GM21360 (cell line): ENCODE data around the gene MRPS24.
"Not testable (repeated sequence)": the region's sequence is repeated elsewhere in the genome, so short reads cannot be mapped to it uniquely, and the experiment has no call there.

Experiments used
- ATAC-seq: cut with Tn5 transposase; IDR thresholded peaks from one replicate; pipeline ENCODE4 v1.9.1; 2021; ENCODE audit warnings: mild to moderate bottlenecking, moderate library complexity; ENCODE audit not compliant: unreplicated experiment

The MRPS24 gene

DNA sequence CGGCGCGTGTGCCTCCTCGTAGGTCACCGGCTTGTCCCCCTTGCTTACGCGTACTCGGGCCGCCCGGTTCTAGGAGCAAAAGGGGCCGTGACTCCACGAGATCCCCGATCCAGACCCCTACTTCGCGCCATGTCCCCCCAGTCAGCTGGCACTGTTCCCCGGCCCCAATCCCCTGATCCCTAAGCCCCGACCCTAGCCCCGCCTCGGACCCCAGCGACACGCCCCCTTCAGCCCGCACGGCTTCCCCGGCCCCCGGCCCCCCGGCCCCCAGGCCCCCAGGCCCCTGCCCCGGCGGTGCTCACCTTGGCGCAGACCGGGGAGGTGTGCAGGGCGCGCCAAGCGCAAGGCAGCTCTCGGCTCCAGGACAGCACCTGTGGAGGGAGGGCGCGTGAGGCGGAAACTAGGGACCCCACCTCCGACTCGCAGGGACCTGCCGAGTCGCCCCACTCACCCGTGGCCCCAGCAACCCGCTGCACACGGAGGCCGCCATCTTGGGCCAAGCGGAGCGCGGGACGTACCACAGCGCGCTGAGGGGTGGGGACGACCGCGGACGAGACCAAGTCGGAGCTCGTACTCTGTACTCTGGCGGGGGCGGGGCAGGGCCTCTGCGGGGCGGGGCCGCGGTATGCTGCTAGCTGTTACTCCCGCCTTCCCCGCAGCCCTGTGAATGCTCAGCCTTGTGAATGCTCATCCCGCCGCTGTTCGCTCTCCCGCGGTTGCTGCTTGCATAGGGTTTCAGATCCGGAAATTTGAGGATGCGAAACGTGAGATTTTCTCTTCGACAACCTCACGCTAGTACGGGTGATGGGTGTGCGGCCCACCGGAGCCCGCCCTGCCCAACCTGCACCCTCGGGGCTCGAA is at the start of gene MRPS24:
MRPS24 (minus strand) TSS at position 512 of the 861 bp plus-strand sequence; CDS start at position 490, 22 bp downstream.
- peak; percentile 82 for ATAC-seq

DNA sequence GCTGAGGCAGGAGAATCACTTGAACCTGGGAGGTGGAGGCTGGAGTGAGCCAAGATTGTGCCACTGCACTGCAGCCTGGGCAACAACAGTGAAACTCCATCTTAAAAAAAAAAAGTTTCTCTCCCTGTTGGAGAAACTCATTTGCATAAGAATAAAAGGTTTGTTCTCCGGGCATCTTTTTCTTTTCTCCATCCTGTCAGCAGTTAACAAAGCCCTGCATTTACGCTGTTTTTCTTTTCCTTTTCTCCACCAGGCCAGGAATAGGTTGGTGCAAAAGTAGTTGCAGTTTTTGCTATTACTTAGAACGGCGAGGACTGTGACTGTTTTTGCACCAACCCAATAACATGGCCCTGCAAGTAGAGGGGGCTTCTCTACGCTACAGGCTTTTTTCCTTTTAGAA is 46.6 kb upstream of the MRPS24 start:
- ATAC-seq = no peak

DNA sequence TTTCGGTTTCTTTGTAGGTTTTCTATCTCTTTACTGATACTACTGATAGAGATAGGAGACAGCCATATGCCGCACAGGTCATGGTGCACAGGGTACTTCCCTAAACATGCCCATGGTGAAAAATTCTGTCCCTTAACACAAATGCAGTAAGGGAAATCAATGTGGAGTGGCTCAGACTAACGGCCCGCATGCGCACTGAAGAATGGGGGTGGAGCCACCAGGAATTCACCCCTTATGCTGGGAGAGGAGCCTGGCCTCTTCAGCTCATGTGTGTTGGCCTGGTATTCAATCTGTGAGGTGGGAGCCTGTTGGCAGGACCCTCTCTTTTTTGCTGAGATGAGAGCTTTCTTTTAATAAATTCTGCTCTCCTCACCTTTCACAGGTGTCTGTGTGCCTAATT is 45.5 kb upstream of the MRPS24 start:
- ATAC-seq = no peak

DNA sequence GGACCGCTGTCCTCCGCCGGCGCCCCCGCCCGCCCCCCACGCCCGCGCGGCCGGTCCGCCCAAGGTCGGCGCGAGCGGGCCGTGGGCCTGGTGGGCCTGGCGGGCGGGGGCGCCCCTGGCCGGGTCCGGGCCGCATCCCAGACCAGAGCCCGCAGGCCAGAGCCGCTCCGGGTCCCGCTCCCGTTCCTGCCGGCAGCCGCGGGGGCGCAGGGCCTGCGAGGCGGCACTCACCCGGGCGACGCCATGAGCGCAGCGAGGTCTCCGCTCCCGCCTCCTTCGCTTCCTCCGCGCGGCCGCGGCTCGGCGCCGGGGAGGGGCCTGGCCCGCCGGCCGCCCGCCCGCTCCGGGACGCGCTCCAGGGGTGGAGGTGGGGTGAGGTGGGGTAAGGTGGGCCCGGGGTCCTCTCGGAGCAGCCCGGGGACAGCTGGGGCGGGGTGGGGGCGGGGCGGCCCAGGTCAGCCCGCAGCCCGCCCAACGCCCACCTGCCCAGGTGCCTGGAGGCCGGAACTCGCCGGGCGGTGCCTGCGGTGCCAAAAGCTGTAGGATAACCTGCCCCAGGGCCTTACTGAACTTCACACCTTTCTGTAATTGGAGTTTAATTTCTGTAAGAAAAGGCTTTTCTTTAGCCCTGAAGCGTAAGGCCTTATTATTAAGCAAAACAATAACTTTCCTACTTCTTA is 37.2 kb upstream of the MRPS24 start, which contains the start of gene URGCP:
URGCP (minus strand) TSS at position 266 of the 680 bp plus-strand sequence; CDS start at position 245, 21 bp downstream.
- peak; percentile 62 for ATAC-seq

DNA sequence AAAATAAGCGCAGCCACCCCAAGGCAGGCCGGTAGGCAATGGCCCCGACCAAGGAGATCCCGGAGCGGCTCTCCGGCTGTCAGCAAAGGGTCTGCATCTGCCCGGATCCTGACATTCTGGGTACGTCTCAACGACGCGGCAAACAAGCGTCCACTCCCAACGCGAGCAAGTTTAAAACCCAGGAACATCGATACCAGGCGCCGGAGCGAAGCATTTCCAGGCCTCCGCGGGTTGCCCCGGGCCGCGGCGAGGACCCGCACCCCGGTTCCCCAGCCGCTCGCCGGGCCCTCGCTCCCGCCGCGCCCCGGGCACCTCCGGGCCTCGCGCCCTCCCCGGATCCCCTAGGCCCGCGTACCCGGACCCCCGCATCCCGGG is 36.6 kb upstream of the MRPS24 start:
- ATAC-seq = peak; percentile 29

DNA sequence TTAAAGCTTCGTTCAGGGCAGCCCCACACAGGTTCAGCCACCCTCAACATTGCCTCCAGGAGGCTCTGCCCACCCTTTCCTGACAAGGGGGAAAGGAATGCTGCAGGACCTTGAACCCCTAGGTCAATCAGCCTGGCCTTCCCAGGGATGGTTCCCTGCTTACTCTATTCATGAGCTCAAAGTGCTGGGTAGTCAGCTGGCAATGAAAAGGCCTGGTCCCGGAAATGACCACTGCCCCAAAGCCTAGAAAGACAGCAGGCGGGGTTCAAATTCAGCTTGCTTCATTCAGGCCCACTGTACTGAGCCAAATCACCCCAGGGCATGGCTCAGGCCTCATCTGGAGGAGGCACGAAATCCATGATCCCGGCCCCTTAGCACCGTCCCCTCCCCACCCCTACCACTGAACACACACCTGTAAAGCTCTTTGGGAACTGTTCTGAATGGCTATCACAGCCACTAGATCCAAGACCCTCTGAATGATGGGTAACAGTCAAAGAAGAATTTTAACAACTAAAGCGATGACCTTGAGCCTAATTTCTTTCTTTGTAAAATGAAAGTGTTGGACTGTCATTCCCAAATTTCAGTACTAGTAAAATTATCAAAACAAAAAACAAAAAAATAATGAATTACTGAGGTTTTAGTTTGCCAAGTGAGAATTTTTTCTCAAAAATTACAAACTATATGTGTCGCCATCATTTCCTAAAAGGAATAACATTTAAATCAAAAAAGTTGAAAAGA is 36.1 kb upstream of the MRPS24 start:
- ATAC-seq = no peak

DNA sequence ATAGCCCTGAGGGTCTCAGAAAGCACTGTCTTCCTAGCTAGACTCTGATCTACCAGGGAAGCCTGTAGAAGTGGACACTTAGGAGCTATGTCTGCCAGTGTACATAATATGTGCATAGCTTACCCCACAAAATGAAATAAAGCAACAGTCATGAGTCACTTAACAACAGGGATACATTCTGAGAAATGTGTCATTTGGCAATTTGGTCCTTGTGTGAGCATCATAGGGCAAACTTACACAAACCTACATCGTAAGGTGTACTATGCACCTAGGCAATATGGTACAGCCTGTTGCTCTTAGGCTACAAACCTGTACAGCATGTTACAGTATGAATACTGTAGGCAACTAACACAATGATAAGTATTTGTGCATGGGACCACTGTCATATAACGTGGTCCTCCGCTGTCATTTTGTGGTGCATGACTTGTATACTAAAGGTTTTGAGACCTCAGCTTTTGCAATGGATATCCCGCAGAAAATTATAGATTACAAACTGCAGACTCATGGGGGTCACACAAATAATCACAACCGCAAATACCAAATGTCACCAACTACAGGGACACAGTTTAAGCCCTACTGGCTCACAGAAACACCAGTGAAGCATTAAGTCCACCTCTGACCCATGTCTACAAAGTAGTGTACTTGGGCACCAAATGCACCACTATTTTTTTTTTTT is 35.4 kb upstream of the MRPS24 start:
- no peak for ATAC-seq

DNA sequence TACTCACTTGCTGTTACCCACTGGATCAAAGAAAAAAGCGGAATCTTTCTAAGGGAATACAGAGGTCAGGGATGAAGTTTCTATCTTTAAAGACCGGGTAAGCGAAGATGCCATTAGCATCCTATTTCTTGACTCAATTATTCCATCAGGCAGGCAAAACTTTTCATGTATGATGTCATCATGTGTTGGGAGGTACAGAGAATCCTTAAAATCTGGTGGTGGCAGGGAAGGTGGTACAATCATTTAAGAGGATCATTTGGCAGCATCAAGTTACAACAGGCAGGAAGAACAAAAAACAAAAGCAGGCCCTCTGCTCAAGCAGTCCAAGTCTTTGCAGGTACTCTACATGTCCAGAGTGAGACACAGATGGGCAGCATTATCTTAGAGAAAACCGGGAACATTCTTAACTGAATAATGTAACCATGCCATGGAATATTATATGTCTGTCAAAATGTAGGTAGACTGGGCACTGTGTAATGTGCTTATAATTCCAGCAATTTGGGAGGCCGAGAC is 33.3 kb upstream of the MRPS24 start:
- no peak for ATAC-seq

DNA sequence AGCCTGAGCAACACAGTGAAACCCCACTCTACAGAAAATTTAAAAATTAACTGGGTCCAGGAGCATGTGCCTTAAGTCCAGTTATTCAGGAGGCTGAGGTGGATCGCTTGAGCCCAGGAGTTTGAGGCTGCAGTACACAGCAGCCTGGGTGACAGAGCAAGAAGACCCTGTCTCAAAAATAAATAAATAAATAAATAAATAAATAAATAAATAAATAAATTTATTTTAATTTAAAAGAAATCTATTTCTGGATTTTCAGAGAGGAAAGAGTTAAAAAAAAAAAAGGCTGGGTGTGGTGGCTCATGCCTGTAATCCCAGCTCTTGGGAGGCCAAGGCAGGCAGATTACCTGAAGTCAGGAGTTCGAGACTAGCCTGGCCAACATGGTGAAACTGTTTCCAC is 29.3 kb upstream of the MRPS24 start:
- not testable (repeated sequence) for ATAC-seq

DNA sequence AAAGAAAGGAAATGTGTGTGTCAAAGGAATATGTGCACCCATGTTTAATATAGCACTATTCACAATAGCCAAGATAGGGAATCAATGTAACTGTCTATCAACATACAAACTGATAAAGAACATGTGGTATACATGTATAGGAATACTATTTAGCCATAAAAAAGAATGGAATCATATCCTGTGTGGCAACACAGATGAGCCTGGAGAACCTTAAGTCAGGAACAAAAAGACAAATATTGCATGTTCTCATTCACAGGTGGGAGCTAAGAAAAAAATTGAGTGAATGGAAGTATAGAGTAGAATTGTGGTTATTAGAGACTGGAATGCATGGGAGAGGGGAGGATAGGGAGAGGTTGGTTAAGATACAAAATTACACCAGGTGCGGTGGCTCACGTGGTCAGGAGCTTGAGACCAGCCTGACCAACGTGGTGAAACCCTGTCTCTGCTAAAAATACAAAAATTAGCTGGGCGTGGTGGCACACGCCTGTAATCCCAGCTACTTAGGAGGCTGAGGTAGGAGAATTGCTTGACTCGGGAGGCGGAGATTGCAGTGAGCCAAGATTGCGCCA is 26.6 kb upstream of the MRPS24 start:
- ATAC-seq = no peak

DNA sequence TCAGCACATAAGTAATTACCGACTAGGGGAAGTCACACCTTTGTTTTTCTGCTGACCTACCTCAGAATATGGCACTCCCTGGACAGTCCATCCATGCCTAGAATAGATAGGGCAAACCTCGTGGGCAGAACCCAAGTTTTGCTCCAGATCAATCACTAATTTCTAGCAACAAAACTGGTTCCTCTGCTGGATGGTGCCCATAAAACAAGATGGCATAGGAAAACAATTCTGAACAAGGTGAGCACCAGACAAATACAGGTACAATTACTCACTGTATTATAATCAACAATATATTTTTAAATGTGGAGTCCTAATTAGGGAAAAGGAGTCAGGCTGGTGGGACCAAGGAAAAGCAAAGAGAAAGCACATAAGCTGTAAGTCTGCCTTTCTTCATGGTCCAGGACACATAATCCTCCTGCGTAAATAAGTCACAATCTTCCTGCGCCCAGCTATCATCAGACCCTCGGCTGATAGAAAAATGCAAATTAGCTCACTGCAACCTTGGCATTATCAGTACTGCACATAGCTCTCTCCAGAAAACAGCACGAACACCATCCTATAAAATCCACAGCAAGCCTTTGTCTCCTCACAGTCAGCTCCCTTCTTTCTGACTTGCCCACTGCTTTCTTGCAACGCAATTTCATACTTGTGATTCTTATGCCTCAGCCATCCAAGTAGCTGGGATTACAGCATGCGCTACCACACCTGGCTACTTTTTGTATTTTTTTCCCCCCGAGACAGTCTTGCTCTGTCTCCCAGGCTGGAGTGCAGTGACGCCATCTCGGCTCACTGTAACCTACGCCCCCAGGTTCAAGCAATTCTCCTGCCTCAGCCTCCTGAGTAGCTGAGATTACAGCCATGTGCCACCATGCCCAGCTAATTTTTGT is 22.0 kb upstream of the MRPS24 start:
- no peak for ATAC-seq

DNA sequence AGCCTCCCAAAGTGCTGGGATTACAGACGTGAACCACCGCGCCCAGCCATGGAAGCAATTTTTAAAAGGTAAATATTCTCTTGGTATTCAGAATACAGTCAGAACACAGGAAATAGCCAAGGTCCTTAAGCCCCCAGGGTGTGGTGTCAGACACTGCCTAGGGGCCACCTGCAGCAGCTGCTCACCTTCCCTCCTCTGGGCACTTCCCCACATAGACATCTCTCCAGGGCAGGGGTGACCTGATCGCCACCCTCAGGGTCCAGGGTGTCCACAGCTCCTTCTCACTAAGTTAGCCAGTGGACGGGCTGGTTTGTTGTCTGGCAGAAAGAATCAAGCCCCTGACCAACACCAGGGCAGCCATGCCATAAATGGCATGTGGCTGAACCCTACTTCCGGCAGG is 21.2 kb upstream of the MRPS24 start:
- no peak for ATAC-seq

DNA sequence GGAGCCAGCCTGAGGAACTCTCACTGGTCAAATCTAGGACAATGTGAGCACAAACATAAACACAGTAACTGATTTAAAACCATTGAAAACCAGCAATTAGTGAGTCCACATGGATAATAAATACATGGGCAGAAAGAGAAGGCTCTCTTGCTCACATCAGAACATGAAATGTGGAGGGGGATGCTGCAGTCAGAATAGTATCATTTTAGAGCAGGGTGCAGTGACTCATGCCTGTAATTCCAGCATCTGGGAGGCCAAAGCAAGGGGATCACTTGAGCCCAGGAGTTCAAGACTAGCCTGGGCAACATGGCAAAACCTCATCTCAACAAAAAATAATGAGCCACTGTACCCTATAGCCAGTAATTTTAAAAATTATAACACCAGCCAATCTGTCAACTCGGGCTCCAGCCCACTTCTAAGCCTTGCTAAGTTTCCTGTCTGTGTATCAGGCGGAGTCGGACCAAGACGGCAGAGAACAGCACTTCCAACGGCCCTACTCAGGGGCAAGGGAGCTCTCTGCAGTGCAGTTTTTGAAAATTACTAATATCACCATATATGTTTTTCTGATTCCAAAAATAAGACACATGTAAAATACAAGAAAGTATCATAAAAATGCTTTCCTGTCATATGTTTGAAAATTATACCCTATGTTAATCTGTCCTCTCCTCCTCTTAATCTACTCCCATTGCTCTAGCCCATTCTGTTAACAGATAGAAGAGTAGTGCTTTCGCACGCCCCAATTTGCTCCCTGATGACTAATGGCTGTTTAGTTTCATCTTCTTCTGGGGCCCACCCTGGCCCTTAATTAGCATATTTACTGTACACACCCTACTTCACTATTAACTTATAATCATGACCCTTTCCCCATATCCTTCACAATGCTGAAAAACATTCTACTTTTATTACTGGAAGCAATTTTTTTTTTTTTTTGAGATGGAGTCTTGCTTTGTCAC is 20.0 kb upstream of the MRPS24 start:
- no peak for ATAC-seq

DNA sequence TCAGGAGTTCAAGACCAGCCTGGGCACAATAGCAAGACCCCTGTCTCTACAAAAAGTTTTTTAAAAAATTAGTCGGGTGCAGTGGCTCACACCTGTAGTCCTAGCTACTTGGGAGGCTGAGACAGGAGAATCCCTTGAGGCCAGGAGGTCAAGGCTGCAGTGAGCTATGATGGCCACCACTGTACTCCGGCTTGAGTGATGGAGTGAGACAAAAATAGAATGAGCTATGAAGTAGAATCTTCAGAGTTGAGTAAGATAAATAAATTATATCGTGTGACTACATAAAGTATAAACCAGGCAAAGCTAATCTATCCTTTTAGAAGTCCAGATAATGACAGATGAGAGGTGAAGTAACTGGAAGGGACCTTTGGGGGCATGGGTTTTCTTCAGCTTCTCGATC is 15.3 kb upstream of the MRPS24 start:
- no peak for ATAC-seq

DNA sequence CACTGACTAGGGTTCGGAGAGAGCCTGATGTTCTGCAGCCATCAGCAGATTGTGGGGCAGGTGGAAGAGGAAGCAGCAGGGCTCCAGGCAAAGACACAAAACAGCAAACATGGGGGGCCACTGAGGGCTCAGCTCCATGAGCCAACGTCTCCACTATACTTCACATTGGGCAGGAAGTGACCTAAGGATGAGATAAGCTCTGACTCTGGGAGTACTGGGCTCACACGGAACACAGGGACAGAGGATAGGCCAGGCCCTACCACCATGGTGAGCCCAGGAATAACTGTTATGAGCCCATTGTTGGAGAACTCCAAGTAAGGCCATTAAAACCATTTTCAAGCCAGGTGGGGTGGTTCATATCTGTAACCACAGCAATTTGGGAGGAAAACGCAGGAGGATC is 14.9 kb upstream of the MRPS24 start:
- ATAC-seq = no peak

DNA sequence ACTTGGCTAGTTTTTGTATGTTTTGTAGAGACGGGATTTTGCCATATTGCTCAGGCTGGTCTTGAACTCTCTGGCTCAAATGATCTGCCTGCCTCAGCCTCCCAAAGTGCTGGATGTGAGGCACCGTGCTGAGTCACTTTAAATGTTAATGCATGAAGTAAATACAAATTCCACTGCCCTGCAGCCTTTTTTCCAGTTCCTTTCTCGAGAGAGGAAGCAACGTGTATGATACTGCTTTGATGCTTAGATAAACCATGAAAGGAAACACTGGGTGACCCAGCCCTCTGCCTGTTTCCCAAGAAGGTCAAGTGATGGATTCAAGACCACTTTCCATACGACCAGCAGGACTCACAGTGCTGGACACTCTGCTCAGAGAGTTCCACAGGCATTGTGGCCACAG is 11.3 kb upstream of the MRPS24 start:
- ATAC-seq = no peak

DNA sequence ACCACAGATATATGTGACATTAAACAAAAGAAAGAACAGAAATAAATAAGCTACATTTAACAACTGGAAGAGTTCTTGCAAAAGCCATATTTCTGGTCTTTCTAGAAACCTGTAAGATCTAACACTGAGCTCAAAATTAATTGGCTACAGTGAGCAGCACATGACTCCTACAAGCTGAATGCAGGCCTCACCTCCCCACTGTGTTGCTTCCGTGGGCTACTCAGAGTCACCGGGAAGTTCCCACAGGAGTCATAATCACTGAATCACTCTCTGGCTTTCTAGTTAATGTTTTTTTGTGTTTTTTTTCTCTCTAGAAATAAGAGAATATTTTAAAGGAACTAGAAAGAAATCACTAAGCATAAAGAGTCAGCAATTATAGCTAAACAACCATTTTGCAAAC is 10.2 kb upstream of the MRPS24 start:
- no peak for ATAC-seq

DNA sequence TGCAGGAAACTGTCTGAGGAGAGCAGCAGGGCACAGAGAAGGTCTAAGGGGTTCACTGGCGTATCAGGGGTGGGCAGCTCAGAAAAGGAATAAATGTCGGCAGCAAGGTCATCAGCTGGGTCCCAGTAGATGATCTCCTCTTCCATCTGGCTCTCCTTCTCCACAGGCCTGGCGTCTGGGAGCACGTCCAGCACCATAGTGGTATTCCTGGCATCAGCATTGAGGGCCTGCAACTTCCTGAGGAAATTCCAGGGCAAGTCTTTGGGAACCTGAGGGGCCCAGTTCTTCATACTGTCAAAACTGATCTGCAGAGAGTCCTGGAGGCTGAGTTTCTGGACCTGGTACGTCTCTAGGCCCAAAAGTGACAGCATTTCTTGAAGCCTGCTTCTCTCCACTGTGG is 9.6 kb upstream of the MRPS24 start:
- no peak for ATAC-seq
